DMS53 (cell line): ENCODE data around the gene MIEF1.

Source experiments
- DNase-seq: peaks from one replicate; lab custom pipeline; 2025; lab: John Stamatoyannopoulos, UW

Gene MIEF1

DNA sequence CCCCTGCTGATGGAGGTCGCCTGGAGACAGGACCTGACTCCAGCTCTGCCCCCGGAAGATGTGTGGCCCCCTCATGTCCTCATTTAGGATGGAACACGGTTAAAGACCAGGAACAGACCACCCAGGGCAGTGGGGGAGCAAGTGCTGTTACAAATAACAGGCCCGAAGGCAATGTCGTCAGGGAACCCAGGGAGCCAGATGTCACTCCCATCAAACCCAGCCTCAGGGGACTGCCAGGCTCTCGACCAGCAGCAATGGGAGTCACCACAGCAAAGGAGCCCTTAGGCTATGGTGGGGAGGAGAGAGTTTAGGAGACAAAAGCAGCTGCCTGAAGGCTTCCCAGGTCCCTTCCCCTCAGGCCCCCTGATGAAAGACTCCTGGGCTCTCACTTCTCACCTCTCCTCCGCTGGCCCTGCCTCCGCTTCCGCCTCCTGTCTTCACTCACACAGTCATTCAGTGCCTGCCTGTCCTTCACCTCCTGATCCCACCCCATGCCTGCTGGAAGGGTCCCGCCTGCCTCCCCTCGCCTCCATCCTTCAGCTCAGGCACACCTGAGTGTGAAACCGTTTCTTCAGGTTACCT, 26.1 kb downstream of the MIEF1 start:
- peak; percentile 83 for DNase-seq

GRCh38 chr22:39528681-39529486, 26.8 kb downstream of the MIEF1 start:
- peak; percentile 98 for DNase-seq

- no peak for DNase-seq
Observed at GRCh38 chr22:39529487-39529851, 27.4 kb downstream of the MIEF1 start.

- DNase-seq = no peak
Observed at GRCh38 chr22:39530116-39530515, 28.0 kb downstream of the MIEF1 start.

- peak; percentile 66 for DNase-seq
Observed at GRCh38 chr22:39530692-39531331, 28.7 kb downstream of the MIEF1 start.

GRCh38 chr22:39532215-39533073, 30.4 kb downstream of the MIEF1 start, which contains the start of gene RPS19BP1:
Gene RPS19BP1 (minus strand): TSS chr22:39532748. CDS start chr22:39532738, 10 bp downstream.
- DNase-seq = peak; percentile 99

GRCh38 chr22:39534092-39534506, 32.0 kb downstream of the MIEF1 start:
- no peak for DNase-seq

- peak; percentile 76 for DNase-seq
Observed at GRCh38 chr22:39534591-39535356, 32.7 kb downstream of the MIEF1 start.

- DNase-seq = peak; percentile 51
Observed at GRCh38 chr22:39535357-39535725, 33.3 kb downstream of the MIEF1 start.

GRCh38 chr22:39535831-39536449, 33.9 kb downstream of the MIEF1 start:
- no peak for DNase-seq

- DNase-seq = no peak
Observed at GRCh38 chr22:39536711-39537110, 34.6 kb downstream of the MIEF1 start.

DNA sequence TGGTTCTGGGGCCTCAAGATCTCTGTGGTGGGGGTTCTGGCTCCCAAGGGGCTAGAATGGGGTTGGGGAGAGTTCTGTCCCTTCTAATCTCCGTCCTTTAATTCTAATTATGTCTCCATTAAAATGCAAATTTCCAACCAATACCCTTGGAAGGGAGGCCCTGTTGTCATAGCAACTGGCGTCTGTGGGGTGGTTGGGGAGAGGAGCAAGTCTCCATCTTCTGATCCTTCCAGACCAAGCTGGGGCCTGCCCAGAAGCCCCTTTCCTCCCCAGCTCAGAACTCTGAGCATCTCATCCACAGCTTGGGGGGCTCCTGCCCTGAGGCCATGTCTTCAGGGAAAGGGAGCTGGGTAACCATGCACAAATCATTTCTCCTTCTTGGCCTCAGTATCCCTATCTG, 35.9 kb downstream of the MIEF1 start:
- DNase-seq = no peak

DNA sequence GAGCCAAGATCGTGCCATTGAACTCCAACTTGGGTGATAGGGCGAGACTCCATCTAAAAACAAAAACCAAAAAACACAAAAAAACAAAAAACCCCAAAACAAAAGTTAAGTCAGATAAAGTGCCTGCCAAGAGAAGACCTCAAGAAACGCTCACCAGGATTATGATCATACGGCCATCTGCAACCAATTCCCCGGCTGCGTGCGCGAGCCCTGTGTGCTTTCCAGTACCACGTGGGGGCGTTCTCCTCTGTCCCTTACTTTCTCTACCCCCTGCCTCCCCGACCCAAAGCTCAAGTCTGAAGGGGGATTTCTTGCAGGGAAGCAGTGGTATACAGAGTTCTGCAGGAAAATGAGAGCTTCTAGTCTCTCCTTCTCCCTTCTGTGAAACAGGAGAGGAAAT, 41.0 kb downstream of the MIEF1 start:
- DNase-seq = peak; percentile 44

- DNase-seq = peak; percentile 66
Observed at GRCh38 chr22:39545386-39546365, 43.6 kb downstream of the MIEF1 start.

DNA sequence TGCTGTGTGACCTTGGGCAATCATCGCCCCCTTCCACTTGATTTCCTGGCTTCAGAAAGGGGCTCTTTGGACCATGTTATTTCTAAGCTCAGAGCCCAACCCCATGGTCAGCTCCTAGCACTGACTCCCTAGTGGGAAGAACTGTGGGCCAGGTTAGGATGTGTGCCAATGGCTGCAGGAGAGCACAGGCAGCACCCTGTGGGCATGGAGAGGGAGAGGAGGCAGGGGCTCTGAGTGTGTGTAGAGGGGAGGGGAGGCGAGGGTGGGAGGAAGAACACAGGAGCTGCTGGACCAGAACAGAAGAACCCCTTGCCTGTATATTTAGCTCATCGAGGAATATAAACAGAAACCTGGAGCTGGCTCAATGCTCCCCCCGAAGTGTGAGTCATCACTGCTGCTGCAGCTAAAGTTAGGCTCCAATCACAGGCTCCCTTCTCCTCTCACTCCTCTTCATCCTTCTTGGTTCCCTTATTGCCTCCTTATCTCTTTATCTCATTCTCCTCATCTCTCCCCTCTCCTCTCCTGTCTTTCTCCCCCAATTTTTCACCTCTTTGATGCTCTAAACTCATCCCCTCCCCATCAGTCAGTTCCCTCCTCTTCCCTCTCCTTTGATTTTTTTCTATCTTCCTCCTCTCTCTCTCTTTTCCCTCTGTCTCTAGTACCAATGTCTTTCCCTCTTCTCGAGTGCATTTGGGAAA, 44.9 kb downstream of the MIEF1 start:
- peak; percentile 53 for DNase-seq

DNA sequence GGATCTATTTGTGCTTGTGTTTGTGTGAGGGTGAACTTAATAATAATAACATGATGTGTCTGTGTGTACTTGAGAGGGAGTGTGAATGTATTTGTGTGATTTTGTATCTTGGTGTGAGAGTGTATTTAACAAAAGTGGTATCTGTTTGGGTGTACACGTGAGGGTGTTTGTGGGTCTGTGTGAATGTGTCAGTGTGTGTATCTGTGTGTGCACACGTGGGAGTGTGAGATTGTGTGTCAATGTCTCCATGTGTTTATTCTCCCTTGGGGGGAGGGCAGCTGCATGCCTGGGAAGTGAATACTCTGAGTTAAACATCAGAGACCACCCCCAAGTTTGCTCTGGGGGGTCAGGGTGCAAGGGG, 45.5 kb downstream of the MIEF1 start:
- no peak for DNase-seq

DNA sequence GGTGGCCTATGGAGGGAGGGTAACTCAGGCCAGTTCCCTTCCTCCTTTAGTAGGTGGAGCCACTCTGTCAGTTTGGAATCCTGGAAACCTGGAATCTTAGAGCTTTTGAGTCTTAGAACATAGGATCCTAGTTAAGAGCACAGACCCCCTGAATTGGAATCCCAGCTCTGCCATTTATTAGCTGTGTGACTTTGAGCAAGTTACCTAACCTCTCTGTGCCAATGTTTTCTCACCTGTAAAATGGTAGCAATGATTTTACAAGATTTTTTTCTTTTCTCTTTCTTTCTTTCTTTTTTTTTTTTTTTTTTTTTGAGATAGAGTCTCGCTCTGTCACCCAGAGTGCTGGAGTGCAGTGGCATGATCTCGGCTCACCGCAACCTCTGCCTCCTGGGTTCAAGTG, 51.3 kb downstream of the MIEF1 start:
- DNase-seq = no peak

DNA sequence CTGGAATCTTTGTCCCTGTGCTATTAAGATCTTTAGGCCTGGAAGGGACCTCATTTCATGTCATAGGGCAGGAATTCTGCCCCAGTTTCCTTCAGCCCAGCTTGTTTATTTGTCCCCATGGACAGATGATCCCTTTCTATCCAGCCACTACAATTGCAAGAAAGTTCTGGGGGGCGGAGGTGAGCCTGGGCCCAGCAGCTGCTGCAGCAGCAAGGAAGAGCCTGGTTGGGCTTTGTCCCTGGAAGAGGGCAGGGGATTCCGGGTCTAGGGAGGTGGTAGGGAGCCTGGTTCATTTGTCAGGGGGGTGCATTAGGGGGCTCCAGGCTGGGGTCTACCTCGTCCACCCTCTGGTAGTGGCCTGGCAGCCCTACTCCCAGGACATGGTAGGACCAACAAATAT, 52.1 kb downstream of the MIEF1 start:
- DNase-seq = no peak
